Neural progenitor cell (in vitro differentiated cells): ENCODE measurements around the gene SYNJ2. TPM values are rescaled to one million over a fixed set of nuclear protein-coding genes. Genes with fewer than 3 reads are reported as not detected.

Experiments
- DNase-seq: peaks from one replicate; pipeline ENCODE4 v3.0.0-alpha.2; 2016; ENCODE audit warnings: low spot score
- H2AFZ ChIP-seq: fragments of 200-600 bp; sonication (generic); replicated peaks from 2 replicates; pipeline ENCODE4 v1.6.1; 2016; ENCODE audit warnings: antibody characterized with exemption
- H3F3A ChIP-seq: fragments of 200-600 bp; sonication (generic); 2 replicates; pipeline ENCODE4 v1.6.1; 2016; ENCODE audit warnings: antibody characterized with exemption, low read depth
- H3K27ac ChIP-seq: fragments of 200-600 bp; sonication (generic); 2 replicates; pipeline ENCODE4 v1.5.1; 2016; ENCODE audit warnings: mild to moderate bottlenecking
- H3K27me3 ChIP-seq: fragments of 200-600 bp; sonication (generic); 2 replicates; pipeline ENCODE4 v1.6.1; 2016; ENCODE audit warnings: mild to moderate bottlenecking, moderate library complexity
- H3K36me3 ChIP-seq: fragments of 200-600 bp; sonication (generic); 2 replicates; pipeline ENCODE4 v1.5.1; 2016
- H3K4me1 ChIP-seq: fragments of 200-600 bp; sonication (generic); 2 replicates; pipeline ENCODE4 v1.6.1; 2016; ENCODE audit warnings: mixed run types
- H3K4me2 ChIP-seq: fragments of 200-600 bp; sonication (generic); 2 replicates; pipeline ENCODE4 v1.6.1; 2016
- H3K4me3 ChIP-seq: fragments of 200-600 bp; sonication (generic); 2 replicates; pipeline ENCODE4 v1.5.1; 2016
- H3K79me2 ChIP-seq: fragments of 200-600 bp; sonication (generic); 2 replicates; pipeline ENCODE4 v1.6.1; 2016; ENCODE audit warnings: low read depth
- H3K9ac ChIP-seq: fragments of 200-600 bp; sonication (generic); 2 replicates; pipeline ENCODE4 v1.6.1; 2016
- H3K9me3 ChIP-seq: fragments of 200-600 bp; sonication (generic); 2 replicates; pipeline ENCODE4 v1.5.1; 2016; ENCODE audit warnings: low read depth
- H4K20me1 ChIP-seq: fragments of 200-600 bp; sonication (generic); 2 replicates; pipeline ENCODE4 v1.6.1; 2016; ENCODE audit warnings: low read depth
- H3K27ac Mint-ChIP-seq: 3 replicates; pipeline ENCODE4 v1.8.0; 2021; ENCODE audit warnings: mixed read lengths
- H3K27me3 Mint-ChIP-seq: 2 replicates; pipeline ENCODE4 v1.8.0; 2022; ENCODE audit warnings: low read depth, mild to moderate bottlenecking, inconsistent platforms, moderate library complexity, mixed read lengths; ENCODE audit not compliant: insufficient read depth
- H3K36me3 Mint-ChIP-seq: 3 replicates; pipeline ENCODE4 v1.8.0; 2021; ENCODE audit warnings: mixed read lengths
- H3K4me1 Mint-ChIP-seq: 3 replicates; pipeline ENCODE4 v1.8.0; 2021; ENCODE audit warnings: mixed read lengths
- H3K4me3 Mint-ChIP-seq: 3 replicates; pipeline ENCODE4 v1.8.0; 2021; ENCODE audit warnings: mild to moderate bottlenecking, moderate library complexity, mixed read lengths
- H3K9me3 Mint-ChIP-seq: 3 replicates; pipeline ENCODE4 v1.8.0; 2020; ENCODE audit warnings: mixed read lengths
- CTCF ChIP-seq: fragments of 200-600 bp; sonication (generic); IDR thresholded peaks from 2 replicates; pipeline ENCODE4 v1.5.1; 2017; ENCODE audit warnings: antibody characterized with exemption, mild to moderate bottlenecking
- EZH2 ChIP-seq: fragments of 200-600 bp; sonication (generic); IDR thresholded peaks from 2 replicates; pipeline ENCODE4 v1.6.1; 2017; ENCODE audit warnings: antibody characterized with exemption, mild to moderate bottlenecking, moderate library complexity
- EZH2phosphoT487 ChIP-seq: fragments of 200-600 bp; sonication (generic); IDR thresholded peaks from 2 replicates; pipeline ENCODE4 v1.6.1; 2017; ENCODE audit warnings: antibody characterized with exemption
- total RNA-seq: library from RNA; depleted of rRNA; stranded (reverse); fragments of >200 nt; gene quantifications from 2 replicates; pipeline ENCODE4 v1.2.3, GENCODE V29; 2015; ENCODE audit warnings: low replicate concordance

SYNJ2 gene
- total RNA-seq, 1 donor from 2014 or later: 4.8 TPM

DNA sequence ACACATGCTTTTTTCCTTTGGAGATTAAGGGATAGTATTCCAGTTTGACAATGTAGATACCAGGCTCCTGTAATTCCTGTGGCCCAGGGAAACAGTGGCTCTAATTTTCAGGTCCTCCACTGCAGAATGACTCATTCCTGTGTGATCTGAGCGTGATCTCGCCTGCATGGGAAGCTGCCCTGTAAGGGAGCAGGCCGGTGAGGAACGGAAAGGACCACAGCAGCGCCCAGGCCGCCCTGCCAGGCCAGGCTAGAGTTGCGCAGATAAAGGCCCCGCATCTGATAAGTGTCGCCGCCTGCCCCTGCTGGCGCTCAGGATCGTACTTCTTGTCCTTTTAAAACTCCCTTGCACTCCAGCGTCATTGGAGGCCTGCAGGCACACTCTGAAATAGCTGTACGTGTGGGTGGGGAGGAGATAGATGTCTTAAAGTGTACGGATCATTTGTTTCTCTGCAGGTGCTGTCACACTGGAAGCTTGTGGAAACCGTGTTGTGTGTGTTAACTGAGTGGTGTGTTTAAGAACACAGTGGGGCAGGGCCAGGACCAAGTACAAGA is 60.7 kb downstream of the SYNJ2 start:
- no peak overlapping the region for H3K27ac Mint-ChIP-seq
- DNase-seq: no peak
- peaks cover 44% of the 10 kb centered on the region for H3K4me1 Mint-ChIP-seq

GRCh38 chr6:158043008-158043407 is 61.3 kb downstream of the SYNJ2 start:
- H3K27ac Mint-ChIP-seq: peak overlapping the region; percentile 81
- H4K20me1 ChIP-seq: no peaks in the 10 kb centered on the region
- H3K9ac ChIP-seq: no peak overlapping the region
- H3K27me3 Mint-ChIP-seq: peaks cover 14% of the 10 kb centered on the region
- H3K4me2 ChIP-seq: no peak overlapping the region
- no peaks in the 10 kb centered on the region for H3F3A ChIP-seq
- no peak overlapping the region for H3K4me3 ChIP-seq
- H3K4me3 Mint-ChIP-seq: no peak overlapping the region
- H3K4me1 Mint-ChIP-seq: peaks cover 44% of the 10 kb centered on the region
- peaks cover 6% of the 10 kb centered on the region for H3K4me1 ChIP-seq
- DNase-seq: no peak
- H3K36me3 Mint-ChIP-seq: peaks cover 4% of the 10 kb centered on the region
- no peak for TF ChIP-seq EZH2phosphoT487
- TF ChIP-seq CTCF: no peak
- TF ChIP-seq EZH2: no peak
- no peaks in the 10 kb centered on the region for H3K9me3 ChIP-seq
- H2AFZ ChIP-seq: no peak overlapping the region
- H3K9me3 Mint-ChIP-seq: peaks cover 3% of the 10 kb centered on the region
- H3K27ac ChIP-seq: no peak overlapping the region
- no peaks in the 10 kb centered on the region for H3K79me2 ChIP-seq
- no peaks in the 10 kb centered on the region for H3K27me3 ChIP-seq
- H3K36me3 ChIP-seq: no peaks in the 10 kb centered on the region

More for the DNA sequence above, 60.7 kb downstream of the SYNJ2 start:
- no peaks in the 10 kb centered on the region for H3K27me3 ChIP-seq
- H3K36me3 Mint-ChIP-seq: peaks cover 4% of the 10 kb centered on the region
- no peaks in the 10 kb centered on the region for H3K79me2 ChIP-seq
- H3K9me3 ChIP-seq: no peaks in the 10 kb centered on the region
- no peak overlapping the region for H2AFZ ChIP-seq
- H3K4me1 ChIP-seq: peaks cover 6% of the 10 kb centered on the region
- H3K9me3 Mint-ChIP-seq: no peaks in the 10 kb centered on the region
- TF ChIP-seq EZH2phosphoT487: no peak
- no peak for TF ChIP-seq CTCF
- TF ChIP-seq EZH2: no peak
- no peaks in the 10 kb centered on the region for H3K36me3 ChIP-seq
- H3K4me3 Mint-ChIP-seq: no peak overlapping the region
- no peaks in the 10 kb centered on the region for H4K20me1 ChIP-seq
- H3K4me3 ChIP-seq: no peak overlapping the region
- no peak overlapping the region for H3K4me2 ChIP-seq
- H3F3A ChIP-seq: no peaks in the 10 kb centered on the region
- H3K27ac ChIP-seq: no peak overlapping the region
- H3K9ac ChIP-seq: no peak overlapping the region
- H3K27me3 Mint-ChIP-seq: peaks cover 14% of the 10 kb centered on the region

GRCh38 chr6:158043586-158044524 is 62.2 kb downstream of the SYNJ2 start:
- H3K4me1 Mint-ChIP-seq: peaks cover 44% of the 10 kb centered on the region
- Histone ChIP-seq H3K9ac (no peak overlapping the region), H3K36me3 (no peaks in the 10 kb centered on the region), H3K79me2 (no peaks in the 10 kb centered on the region), H3K4me2 (no peak overlapping the region), H3K27ac (no peak overlapping the region), H3K27me3 (no peaks in the 10 kb centered on the region), H3K4me1 (peaks cover 5% of the 10 kb centered on the region), H3F3A (no peaks in the 10 kb centered on the region), H2AFZ (no peak overlapping the region), H3K9me3 (no peaks in the 10 kb centered on the region), H3K4me3 (no peak overlapping the region), H4K20me1 (no peaks in the 10 kb centered on the region)
- H3K4me3 Mint-ChIP-seq: peak overlapping the region; percentile 46
- peaks cover 4% of the 10 kb centered on the region for H3K36me3 Mint-ChIP-seq
- peaks cover 16% of the 10 kb centered on the region for H3K27me3 Mint-ChIP-seq
- TF ChIP-seq EZH2phosphoT487: no peak
- peak overlapping the region; percentile 81 for H3K27ac Mint-ChIP-seq
- H3K9me3 Mint-ChIP-seq: peaks cover 3% of the 10 kb centered on the region
- no peak for DNase-seq

GRCh38 chr6:158044525-158044888 is 62.8 kb downstream of the SYNJ2 start:
- H3K9ac ChIP-seq: no peak overlapping the region
- H3K4me3 ChIP-seq: no peak overlapping the region
- no peaks in the 10 kb centered on the region for H4K20me1 ChIP-seq
- DNase-seq: no peak
- H3K27ac Mint-ChIP-seq: no peak overlapping the region
- no peak overlapping the region for H3K27ac ChIP-seq
- H3K4me1 Mint-ChIP-seq: peaks cover 39% of the 10 kb centered on the region
- no peaks in the 10 kb centered on the region for H3K9me3 ChIP-seq
- no peaks in the 10 kb centered on the region for H3K36me3 ChIP-seq
- no peaks in the 10 kb centered on the region for H3K79me2 ChIP-seq
- H3K27me3 Mint-ChIP-seq: peaks cover 14% of the 10 kb centered on the region
- H3K4me3 Mint-ChIP-seq: peak overlapping the region; percentile 14
- H2AFZ ChIP-seq: no peak overlapping the region
- H3K4me1 ChIP-seq: no peaks in the 10 kb centered on the region
- H3K27me3 ChIP-seq: no peaks in the 10 kb centered on the region
- H3F3A ChIP-seq: no peaks in the 10 kb centered on the region
- H3K9me3 Mint-ChIP-seq: peaks cover 3% of the 10 kb centered on the region
- TF ChIP-seq EZH2 (no peak), EZH2phosphoT487 (no peak), CTCF (no peak)
- H3K36me3 Mint-ChIP-seq: peaks cover 4% of the 10 kb centered on the region
- no peak overlapping the region for H3K4me2 ChIP-seq
